ENCODE measurements around the gene SMG9.

The SMG9 gene

GRCh38 chr19:43773725-43774102, 19.0 kb upstream of the SMG9 start:
- Histone ChIP-seq H3K9me2 (replicated peaks; ENCODE audit: control insufficient read depth, low read length) (no peaks in the 10 kb centered on the region), H3K4me1 (ENCODE audit: control insufficient read depth, low read length) (peaks cover 33% of the 10 kb centered on the region), H3K36me3 (ENCODE audit: control insufficient read depth, low read length) (peaks cover 78% of the 10 kb centered on the region), H3F3A (ENCODE audit: control insufficient read depth, insufficient read depth) (peaks cover 16% of the 10 kb centered on the region), H3K9me3 (ENCODE audit: control insufficient read depth, insufficient read depth, low read length) (no peaks in the 10 kb centered on the region), H3K27ac (ENCODE audit: low read depth, low read length) (no peak overlapping the region), H3K4me2 (ENCODE audit: low read length) (no peak overlapping the region), H3K79me2 (ENCODE audit: control insufficient read depth, low read length) (peaks cover 31% of the 10 kb centered on the region), H4K20me1 (ENCODE audit: control insufficient read depth, insufficient read depth, low read depth, low read length) (no peaks in the 10 kb centered on the region), H3K4me3 (ENCODE audit: low read length) (no peak overlapping the region), H3K27me3 (ENCODE audit: control insufficient read depth, low read length) (no peaks in the 10 kb centered on the region)
- TF ChIP-seq EZH2phosphoT487 (IDR thresholded peaks at IDR 0.05; ENCODE audit: borderline replicate concordance, low read length) (no peak), CTCF (IDR thresholded peaks at IDR 0.05; ENCODE audit: low read depth, low read length, poor library complexity, severe bottlenecking) (no peak)

GRCh38 chr19:43769256-43769655, 14.5 kb upstream of the SMG9 start:
- peaks cover 94% of the 10 kb centered on the region for H3K36me3 ChIP-seq (ENCODE audit: control insufficient read depth, low read length)
- H3K4me3 ChIP-seq (ENCODE audit: low read length), result no peak overlapping the region
- H3K4me1 ChIP-seq (ENCODE audit: control insufficient read depth, low read length), result peaks cover 28% of the 10 kb centered on the region
- H3K27me3 ChIP-seq (ENCODE audit: control insufficient read depth, low read length), result no peaks in the 10 kb centered on the region
- TF ChIP-seq EZH2phosphoT487 (IDR thresholded peaks at IDR 0.05; ENCODE audit: borderline replicate concordance, low read length) (no peak), CTCF (IDR thresholded peaks at IDR 0.05; ENCODE audit: low read depth, low read length, poor library complexity, severe bottlenecking) (no peak)
- no peak overlapping the region for H3K27ac ChIP-seq (ENCODE audit: low read depth, low read length)
- H4K20me1 ChIP-seq (ENCODE audit: control insufficient read depth, insufficient read depth, low read depth, low read length), result no peaks in the 10 kb centered on the region
- no peaks in the 10 kb centered on the region for H3K9me3 ChIP-seq (ENCODE audit: control insufficient read depth, insufficient read depth, low read length)
- H3K79me2 ChIP-seq (ENCODE audit: control insufficient read depth, low read length), result no peaks in the 10 kb centered on the region
- peaks cover 20% of the 10 kb centered on the region for H3F3A ChIP-seq (ENCODE audit: control insufficient read depth, insufficient read depth)
- H3K9me2 ChIP-seq (replicated peaks; ENCODE audit: control insufficient read depth, low read length), result no peaks in the 10 kb centered on the region
- H3K4me2 ChIP-seq (ENCODE audit: low read length), result no peak overlapping the region

GRCh38 chr19:43768273-43769050, 13.7 kb upstream of the SMG9 start:
- Histone ChIP-seq H4K20me1 (ENCODE audit: control insufficient read depth, insufficient read depth, low read depth, low read length) (no peaks in the 10 kb centered on the region), H3K36me3 (ENCODE audit: control insufficient read depth, low read length) (peaks cover 87% of the 10 kb centered on the region), H3K27me3 (ENCODE audit: control insufficient read depth, low read length) (no peaks in the 10 kb centered on the region), H3K27ac (ENCODE audit: low read depth, low read length) (no peak overlapping the region), H3K79me2 (ENCODE audit: control insufficient read depth, low read length) (no peaks in the 10 kb centered on the region), H3K9me2 (replicated peaks; ENCODE audit: control insufficient read depth, low read length) (no peaks in the 10 kb centered on the region), H3K4me3 (ENCODE audit: low read length) (no peak overlapping the region), H3F3A (ENCODE audit: control insufficient read depth, insufficient read depth) (peaks cover 20% of the 10 kb centered on the region), H3K9me3 (ENCODE audit: control insufficient read depth, insufficient read depth, low read length) (no peaks in the 10 kb centered on the region), H3K4me2 (ENCODE audit: low read length) (no peak overlapping the region), H3K4me1 (ENCODE audit: control insufficient read depth, low read length) (peaks cover 33% of the 10 kb centered on the region)
- no peak for TF ChIP-seq CTCF (IDR thresholded peaks at IDR 0.05; ENCODE audit: low read depth, low read length, poor library complexity, severe bottlenecking)
- no peak for TF ChIP-seq EZH2phosphoT487 (IDR thresholded peaks at IDR 0.05; ENCODE audit: borderline replicate concordance, low read length)
